H9 (cell line): ENCODE results near the gene CARM1. TPM values are rescaled to one million over a fixed set of nuclear protein-coding genes. Genes with fewer than 3 reads are reported as not detected.

Experiments
- DNase-seq: peaks from one replicate; pipeline ENCODE4 v3.0.0-alpha.2; 2017
- H2AFZ ChIP-seq: one replicate; pipeline ENCODE4 v1.6.1; 2013; ENCODE audit warnings: mild to moderate bottlenecking, low read length, control low read depth, moderate library complexity
- H2AK5ac ChIP-seq: 2 replicates; pipeline ENCODE4 v1.6.1; 2013; ENCODE audit warnings: low read length, control low read depth, mixed read lengths; ENCODE audit not compliant: insufficient read length
- H2BK120ac ChIP-seq: one replicate; pipeline ENCODE4 v1.6.1; 2013; ENCODE audit warnings: low read depth, mild to moderate bottlenecking, low read length, control low read depth, inconsistent platforms; ENCODE audit not compliant: poor library complexity, severe bottlenecking
- H2BK12ac ChIP-seq: 2 replicates; pipeline ENCODE4 v1.6.1; 2013; ENCODE audit warnings: low read length, control low read depth, mixed read lengths, low read depth; ENCODE audit not compliant: insufficient read length
- H2BK15ac ChIP-seq: 2 replicates; pipeline ENCODE4 v1.6.1; 2013; ENCODE audit warnings: low read depth, low read length, control low read depth
- H2BK20ac ChIP-seq: one replicate; pipeline ENCODE4 v1.6.1; 2013; ENCODE audit warnings: low read depth, mild to moderate bottlenecking, low read length, control low read depth, inconsistent platforms; ENCODE audit not compliant: poor library complexity, severe bottlenecking
- H2BK5ac ChIP-seq: 2 replicates; pipeline ENCODE4 v1.6.1; 2013; ENCODE audit warnings: low read length, control low read depth, mixed read lengths; ENCODE audit not compliant: insufficient read length
- H3K14ac ChIP-seq: 2 replicates; pipeline ENCODE4 v1.6.1; 2013; ENCODE audit warnings: low read length, control low read depth; ENCODE audit not compliant: insufficient read depth
- H3K18ac ChIP-seq: 2 replicates; pipeline ENCODE4 v1.6.1; 2013; ENCODE audit warnings: low read depth, mild to moderate bottlenecking, mixed read lengths, low read length, control low read depth; ENCODE audit not compliant: insufficient read length
- H3K23ac ChIP-seq: 2 replicates; pipeline ENCODE4 v1.6.1; 2013; ENCODE audit warnings: low read length, control low read depth, mixed read lengths, low read depth; ENCODE audit not compliant: insufficient read length
- H3K23me2 ChIP-seq: 2 replicates; pipeline ENCODE4 v1.6.1; 2013; ENCODE audit warnings: low read depth, mild to moderate bottlenecking, mixed read lengths, low read length, control low read depth; ENCODE audit not compliant: insufficient read length, poor library complexity, severe bottlenecking
- H3K27ac ChIP-seq: 2 replicates; pipeline ENCODE4 v1.5.1; 2013; ENCODE audit warnings: low read length, control low read depth, mixed read lengths, low read depth; ENCODE audit not compliant: insufficient read length
- H3K27me3 ChIP-seq: 2 replicates; pipeline ENCODE4 v1.6.1; 2013; ENCODE audit warnings: low read length, control low read depth, inconsistent platforms; ENCODE audit not compliant: insufficient read depth
- H3K4ac ChIP-seq: 2 replicates; pipeline ENCODE4 v1.6.1; 2013; ENCODE audit warnings: low read depth, mild to moderate bottlenecking, control low read depth, inconsistent platforms, low read length, moderate library complexity
- H3K4me1 ChIP-seq: 2 replicates; pipeline ENCODE4 v1.6.1; 2013; ENCODE audit warnings: low read length, control low read depth, inconsistent platforms; ENCODE audit not compliant: insufficient read depth
- H3K4me2 ChIP-seq: 2 replicates; pipeline ENCODE4 v1.6.1; 2013; ENCODE audit warnings: low read length, control low read depth, mixed read lengths; ENCODE audit not compliant: insufficient read length, insufficient read depth
- H3K56ac ChIP-seq: 2 replicates; pipeline ENCODE4 v1.6.1; 2013; ENCODE audit warnings: low read depth, mild to moderate bottlenecking, mixed read lengths, low read length, control low read depth; ENCODE audit not compliant: insufficient read length
- H3K79me1 ChIP-seq: 2 replicates; pipeline ENCODE4 v1.6.1; 2013; ENCODE audit warnings: low read depth, mild to moderate bottlenecking, moderate library complexity, low read length, control low read depth, inconsistent platforms; ENCODE audit not compliant: insufficient read depth, poor library complexity, severe bottlenecking
- H3K79me2 ChIP-seq: 2 replicates; pipeline ENCODE4 v1.6.1; 2013; ENCODE audit warnings: low read length, control low read depth, inconsistent platforms; ENCODE audit not compliant: insufficient read depth
- H3K9ac ChIP-seq: 2 replicates; pipeline ENCODE4 v1.6.1; 2013; ENCODE audit warnings: low read length, control low read depth, mixed read lengths; ENCODE audit not compliant: insufficient read length; ENCODE audit errors: extremely low read depth
- H3K9me3 ChIP-seq: one replicate; pipeline ENCODE4 v1.6.1; 2013; ENCODE audit warnings: low read depth, low read length, inconsistent platforms; ENCODE audit not compliant: control insufficient read depth
- H3T11ph ChIP-seq: one replicate; pipeline ENCODE4 v1.6.1; 2013; ENCODE audit warnings: mild to moderate bottlenecking, low read length, control low read depth, inconsistent platforms
- H4K20me1 ChIP-seq: one replicate; pipeline ENCODE4 v1.6.1; 2013; ENCODE audit not compliant: control insufficient read depth, insufficient read length, insufficient read depth
- H4K5ac ChIP-seq: 2 replicates; pipeline ENCODE4 v1.6.1; 2013; ENCODE audit warnings: low read depth, mild to moderate bottlenecking, mixed read lengths, low read length, control low read depth; ENCODE audit not compliant: insufficient read length
- H4K8ac ChIP-seq: replicated peaks from 2 replicates; pipeline ENCODE4 v1.6.1; 2013; ENCODE audit warnings: low read length, control low read depth, mixed read lengths, low read depth; ENCODE audit not compliant: insufficient read length
- H4K91ac ChIP-seq: 2 replicates; pipeline ENCODE4 v1.6.1; 2013; ENCODE audit warnings: low read depth, mild to moderate bottlenecking, moderate library complexity, mixed read lengths, low read length, control low read depth; ENCODE audit not compliant: insufficient read length
- H3K27ac Mint-ChIP-seq, 3 experiments: 2 replicates in 2 of 3; 3 replicates in 1 of 3; pipeline ENCODE4 v1.8.0; 2020 to 2021; ENCODE audit warnings: mixed read lengths in 3 of 3, mild to moderate bottlenecking in 1 of 3, moderate library complexity in 1 of 3
- H3K27me3 Mint-ChIP-seq: 2 replicates; pipeline ENCODE4 v1.8.0; 2021; ENCODE audit warnings: low read depth, mild to moderate bottlenecking, moderate library complexity, mixed read lengths
- H3K36me3 Mint-ChIP-seq, 3 experiments: 2 replicates in 2 of 3; 3 replicates in 1 of 3; pipeline ENCODE4 v1.8.0; 2020 to 2021; ENCODE audit warnings: low read depth in 3 of 3, mixed read lengths in 3 of 3; ENCODE audit not compliant: insufficient read depth in 1 of 3
- H3K4me1 Mint-ChIP-seq, 2 experiments: 2 replicates each; pipeline ENCODE4 v1.8.0; 2020; ENCODE audit warnings: mixed read lengths in 2 of 2
- H3K4me3 Mint-ChIP-seq, 2 experiments: 2 replicates in 1 of 2; 3 replicates in 1 of 2; pipeline ENCODE4 v1.8.0; 2020 to 2021; ENCODE audit warnings: mild to moderate bottlenecking in 2 of 2, mixed read lengths in 2 of 2, moderate library complexity in 1 of 2
- H3K9me3 Mint-ChIP-seq, 2 experiments: 2 replicates in 1 of 2; 3 replicates in 1 of 2; pipeline ENCODE4 v1.8.0; 2020; ENCODE audit warnings: mild to moderate bottlenecking in 2 of 2, mixed read lengths in 2 of 2, moderate library complexity in 1 of 2
- CTCF ChIP-seq: fragments of 200-600 bp; sonication (generic); conservative IDR thresholded peaks from 3 replicates; pipeline ENCODE4 v1.8.0; 2021; ENCODE audit warnings: antibody characterized with exemption, mild to moderate bottlenecking
- WGBS: extraction: QIAGEN DNeasy Blood & Tissue Kit; methylation state at CpG from one replicate; pipeline ENCODE4 v1.1.7; 2013; ENCODE audit warnings: missing lambda C conversion rate, low lambda C conversion rate, mixed read lengths; ENCODE audit not compliant: insufficient read length; ENCODE audit errors: extremely low coverage; 5-methylcytosine and 5-hydroxymethylcytosine counted together
- total RNA-seq: library from RNA; stranded (reverse); gene quantifications from 2 replicates; pipeline ENCODE4 v1.2.1, GENCODE V29; 2021

The CARM1 gene
- total RNA-seq, 1 experiment from 2014 or later = 111 TPM

DNA sequence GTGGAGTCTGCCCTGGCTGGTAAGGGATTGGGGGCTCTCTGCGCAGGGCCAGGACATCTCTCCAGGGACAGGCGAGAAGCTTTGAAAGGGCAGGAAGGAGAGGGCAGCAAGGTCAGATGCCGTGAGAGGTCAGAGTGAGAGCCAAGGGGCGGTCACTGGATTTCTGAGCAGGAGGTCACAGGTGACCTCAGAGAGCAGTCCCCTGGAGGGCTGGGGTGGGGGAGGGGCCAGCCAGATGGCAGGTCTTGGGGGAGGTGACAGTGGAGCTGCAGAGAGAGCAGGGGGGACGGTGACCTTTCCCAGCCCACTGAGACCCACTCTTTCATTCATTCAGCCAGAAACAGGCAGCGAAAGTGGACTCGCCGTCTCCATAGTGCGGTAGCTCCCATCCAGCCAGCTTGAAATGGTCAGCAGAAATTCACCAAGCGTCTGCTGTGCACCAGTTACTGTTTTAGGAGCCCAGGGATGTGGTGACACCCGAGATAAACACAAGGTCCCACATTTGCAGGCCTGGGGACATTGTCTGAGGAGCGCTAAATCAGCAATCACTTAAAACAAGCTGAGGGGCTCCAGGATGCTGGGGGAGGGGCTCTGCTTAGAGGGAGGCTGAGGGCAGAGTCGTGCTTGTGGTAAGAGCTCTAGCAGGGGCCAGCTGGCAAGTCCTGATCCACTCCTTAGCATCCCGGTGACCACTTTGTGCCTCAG is 10.2 kb downstream of the CARM1 start:
- peaks cover 3% of the 10 kb centered on the region for H4K20me1 ChIP-seq

More for the DNA sequence above, 10.2 kb downstream of the CARM1 start:
- peak; percentile 61 for DNase-seq
- no peak overlapping the region for H4K8ac ChIP-seq
- no peak overlapping the region for H3K56ac ChIP-seq
- no peak overlapping the region for H2BK12ac ChIP-seq
- Mint-ChIP-seq H3K4me3 (peak overlapping the region in 1 of 2 experiments; percentile 64; a peak in 3 of 5 replicates), H3K4me1 (peaks cover 52 to 66% of the 10 kb centered on the region in 2 experiments), H3K36me3 (peaks cover 3 to 13% (median 5%) of the 10 kb centered on the region in 3 experiments; a peak in 4 of 7 replicates), H3K9me3 (no peaks in the 10 kb centered on the region), H3K27ac (peak overlapping the region; percentile 88 to 97 (median 94)), H3K27me3 (no peaks in the 10 kb centered on the region)
- no peak overlapping the region for H2AK5ac ChIP-seq
- H3K18ac ChIP-seq = peak overlapping the region; percentile 47
- no peaks in the 10 kb centered on the region for H3K27me3 ChIP-seq
- H3K4me1 ChIP-seq = peaks cover 16% of the 10 kb centered on the region; the same call in 1 of the 2 replicates
- H2AFZ ChIP-seq = no peak overlapping the region
- peak overlapping the region; percentile 12 for H3K27ac ChIP-seq
- H3K14ac ChIP-seq = no peak overlapping the region
- H4K5ac ChIP-seq = no peak overlapping the region
- no peaks in the 10 kb centered on the region for H3K9me3 ChIP-seq
- TF ChIP-seq CTCF = no peak
- 0 out of 2 replicates have a peak overlapping the region, but pooled peaks have one; percentile 29 for H2BK15ac ChIP-seq
- H2BK20ac ChIP-seq = no peak overlapping the region
- H3K79me2 ChIP-seq = peaks cover 26% of the 10 kb centered on the region; the same call in 1 of the 2 replicates
- H3K23me2 ChIP-seq = no peaks in the 10 kb centered on the region
- H3K23ac ChIP-seq = no peak overlapping the region
- no CpG with 5 or more reads among the region's 14 CpGs for WGBS
- H2BK5ac ChIP-seq = no peak overlapping the region
- no peak overlapping the region for H3K4ac ChIP-seq
- peaks cover 2% of the 10 kb centered on the region for H3K79me1 ChIP-seq
- H3K9ac ChIP-seq = no peak overlapping the region
- H3T11ph ChIP-seq = no peak overlapping the region
- no peak overlapping the region for H2BK120ac ChIP-seq
- H4K91ac ChIP-seq = no peak overlapping the region
- peak overlapping the region; percentile 32 for H3K4me2 ChIP-seq
